GM12878 (cell line): ENCODE results near the gene TMPRSS3. TPM values are rescaled to one million over a fixed set of nuclear protein-coding genes. Genes with fewer than 3 reads are reported as not detected.

Experiments used
- ATAC-seq: fragments of 200-7000 bp; cut with Tn5 transposase; 3 replicates; pipeline ENCODE4 v1.9.1; 2020; ENCODE audit warnings: mild to moderate bottlenecking, moderate library complexity
- BruUV-seq: library from RNA; stranded (reverse); fragments of 400-500 nt; replicated peaks from 2 replicates; lab custom pipeline; 2021; lab: Mats Ljungman, UMichigan
- CTCF ChIA-PET: fragments of 300-600 bp; sonication (Branson Sonifier 250); formaldehyde crosslinking; extraction: SDS; loops from one replicate; lab custom pipeline; 2021; ENCODE audit warnings: inconsistent platforms; lab: Yijun Ruan, JAX
- POLR2A ChIA-PET: fragments of 350-600 bp; formaldehyde crosslinking; extraction: SDS; loops from one replicate; lab custom pipeline; 2021; ENCODE audit warnings: inconsistent platforms; lab: Charles Lee
- RAD21 ChIA-PET: fragments of 300-600 bp; sonication (Branson Sonifier 250); formaldehyde crosslinking; loops from one replicate; lab custom pipeline; 2023; ENCODE audit warnings: antibody characterized with exemption; ENCODE audit not compliant: unreplicated experiment; lab: Charles Lee
- SMC1A ChIA-PET: fragments of 300-600 bp; sonication (Branson Sonifier 250); formaldehyde crosslinking; loops from one replicate; lab custom pipeline; 2023; ENCODE audit not compliant: unreplicated experiment, uncharacterized antibody; lab: Charles Lee
- DNase-seq: peaks from one replicate; pipeline ENCODE4 v3.0.0-alpha.2; 2011; ENCODE audit warnings: low read depth, low spot score
- FAIRE-seq: peaks from 3 replicates; lab custom pipeline; 2011; peaks lifted over from hg19 to GRCh38; lab: Jason Lieb, UNC
- H2AFZ ChIP-seq: 2 replicates; pipeline ENCODE4 v1.6.0; 2011; ENCODE audit warnings: low read depth, low read length, control low read depth; ENCODE audit not compliant: control insufficient read depth
- H3K27ac ChIP-seq: 2 replicates; pipeline ENCODE4 v1.5.1; 2011; ENCODE audit warnings: control low read depth; ENCODE audit not compliant: control insufficient read depth, insufficient read depth
- H3K27me3 ChIP-seq, 2 experiments: replicated peaks in 1 of 2; 2 replicates each; pipeline versions ENCODE4 v1.6.0 to v1.6.1; 2011; ENCODE audit warnings: low read length in 1 of 2; ENCODE audit not compliant: control insufficient read depth in 2 of 2, insufficient read depth in 2 of 2
- H3K36me3 ChIP-seq, 2 experiments: 2 replicates each; pipeline ENCODE4 v1.5.1; 2011; ENCODE audit warnings: low read length in 1 of 2; ENCODE audit not compliant: control insufficient read depth in 2 of 2, insufficient read depth in 2 of 2
- H3K4me1 ChIP-seq: 2 replicates; pipeline ENCODE4 v1.6.1; 2011; ENCODE audit warnings: mild to moderate bottlenecking, low read length, moderate library complexity, mixed read lengths; ENCODE audit not compliant: control insufficient read depth, insufficient read depth
- H3K4me2 ChIP-seq: 2 replicates; pipeline ENCODE4 v1.6.0; 2011; ENCODE audit warnings: control low read depth; ENCODE audit not compliant: control insufficient read depth, insufficient read depth
- H3K4me3 ChIP-seq: fragments of 200-600 bp; sonication (generic); 2 replicates; pipeline ENCODE4 v1.5.1; 2016
- H3K79me2 ChIP-seq: 2 replicates; pipeline ENCODE4 v1.6.0; 2011; ENCODE audit warnings: low read length; ENCODE audit not compliant: control insufficient read depth, insufficient read depth
- H3K9ac ChIP-seq: 2 replicates; pipeline ENCODE4 v1.8.0; 2011; ENCODE audit warnings: low read length, control low read depth, mixed read lengths; ENCODE audit not compliant: control insufficient read depth, insufficient read depth
- H3K9me3 ChIP-seq: replicated peaks from 3 replicates; pipeline ENCODE4 v1.5.1; 2011; ENCODE audit warnings: mild to moderate bottlenecking, low read length; ENCODE audit not compliant: control insufficient read depth, insufficient read depth
- H4K20me1 ChIP-seq: 2 replicates; pipeline ENCODE4 v1.6.0; 2011; ENCODE audit not compliant: control insufficient read depth, insufficient read depth
- E4F1 ChIP-seq: fragments of 450-650 bp; IDR thresholded peaks from 2 replicates; pipeline ENCODE4 v1.6.1; 2018; ENCODE audit warnings: borderline replicate concordance, mild to moderate bottlenecking; ENCODE audit not compliant: partially characterized antibody
- EP300 ChIP-seq, 2 experiments: fragments of 150-350 bp in 1 of 2; IDR thresholded peaks; 2 replicates each; pipeline ENCODE4 v1.6.1; 2011 to 2012; ENCODE audit warnings: low read depth in 2 of 2, low read length in 2 of 2, borderline replicate concordance in 1 of 2, improper control_type of control experiment in 1 of 2, inconsistent platforms in 1 of 2; ENCODE audit not compliant: control insufficient read depth in 1 of 2
- FOXK2 ChIP-seq: fragments of 450-650 bp; IDR thresholded peaks from 2 replicates; pipeline ENCODE4 v1.6.1; 2017; ENCODE audit warnings: mild to moderate bottlenecking, moderate library complexity
- REST ChIP-seq: IDR thresholded peaks from 2 replicates; pipeline ENCODE4 v1.6.1; 2012; ENCODE audit warnings: mild to moderate bottlenecking, low read depth, low read length
- SMAD1 ChIP-seq: fragments of 450-650 bp; IDR thresholded peaks from 2 replicates; pipeline ENCODE4 v1.6.1; 2018; ENCODE audit warnings: mild to moderate bottlenecking, low read depth; ENCODE audit not compliant: partially characterized antibody
- USF1 ChIP-seq: IDR thresholded peaks from 2 replicates; pipeline ENCODE4 v1.6.1; 2011; ENCODE audit warnings: borderline replicate concordance, low read depth, mild to moderate bottlenecking, moderate library complexity, mixed read lengths, low read length; ENCODE audit not compliant: insufficient read depth; ENCODE audit errors: extremely low read length
- ZBTB33 ChIP-seq: fragments of 450-650 bp; IDR thresholded peaks from 2 replicates; pipeline ENCODE4 v1.6.1; 2017; ENCODE audit warnings: mild to moderate bottlenecking
- ZNF384 ChIP-seq: IDR thresholded peaks from 2 replicates; pipeline ENCODE4 v1.6.1; 2012; ENCODE audit warnings: low read depth, mild to moderate bottlenecking, low read length, improper control_type of control experiment, borderline replicate concordance
- WGBS: methylation state at CpG from one replicate; pipeline ENCODE4 v1.1.6; 2016; ENCODE audit warnings: low lambda C conversion rate; ENCODE audit not compliant: insufficient replicate concordance, insufficient coverage; ENCODE audit errors: missing lambda C conversion rate; 5-methylcytosine and 5-hydroxymethylcytosine counted together
- in situ Hi-C: fragments of 300-500 bp; cut with MboI; formaldehyde crosslinking; loops from 9 replicates; pipeline ENCODE4 v1.14.3; 2018; ENCODE audit warnings: mixed read lengths
- intact Hi-C: fragments of 100-400 bp; cut with micrococcal nuclease; formaldehyde crosslinking; loops from one replicate; pipeline ENCODE4 v1.14.2; 2022; ENCODE audit not compliant: unreplicated experiment
- polyA plus RNA-seq, 11 experiments: library from polyadenylated mRNA; depleted of rRNA in 4 of 11; unstranded in 6 of 11; stranded (reverse) in 5 of 11; fragments of >200 nt; fragmentation: Nextera tagmentation in 4 of 11; fragmentation: Illumina TruSeq in 1 of 11; extraction: Ambion mirVana in 4 of 11; extraction: Trizol in 1 of 11; gene quantifications; 1 replicate in 1 of 11; 2 replicates in 10 of 11; pipeline versions ENCODE4 v1.2.1 to v1.2.3, GENCODE V29; 2011 to 2016; ENCODE audit warnings: inconsistent platforms in 2 of 11, missing spikeins in 2 of 11, low read depth in 1 of 11
- total RNA-seq, 4 experiments: library from RNA; depleted of rRNA in 3 of 4; stranded (reverse); fragments of >200 nt in 3 of 4; fragmentation: Illumina TruSeq in 1 of 4; extraction: Trizol in 1 of 4; gene quantifications; 2 replicates each; pipeline versions ENCODE4 v1.2.1 to v1.2.3, GENCODE V29; 2013 to 2021
- TF ChIP-seq, protein P1 (sequence below): IDR thresholded peaks from 2 replicates; pipeline ENCODE4 v1.6.1; 2011; ENCODE audit warnings: borderline replicate concordance, low read depth, mild to moderate bottlenecking, moderate library complexity, low read length; ENCODE audit not compliant: insufficient read depth, poor library complexity, severe bottlenecking

TMPRSS3 gene
- total and polyA plus RNA-seq, 10 of the 15 experiments (the other 5 are each of a cell fraction or from before 2014, with no cell fraction given), result 0.51 to 1.5 (median 0.82) TPM; not detected in 1

GRCh38 chr21:42375506-42375905, 20.3 kb downstream of the TMPRSS3 start (continued):
- TF ChIP-seq REST (no peak), ZNF384 (no peak)

DNA sequence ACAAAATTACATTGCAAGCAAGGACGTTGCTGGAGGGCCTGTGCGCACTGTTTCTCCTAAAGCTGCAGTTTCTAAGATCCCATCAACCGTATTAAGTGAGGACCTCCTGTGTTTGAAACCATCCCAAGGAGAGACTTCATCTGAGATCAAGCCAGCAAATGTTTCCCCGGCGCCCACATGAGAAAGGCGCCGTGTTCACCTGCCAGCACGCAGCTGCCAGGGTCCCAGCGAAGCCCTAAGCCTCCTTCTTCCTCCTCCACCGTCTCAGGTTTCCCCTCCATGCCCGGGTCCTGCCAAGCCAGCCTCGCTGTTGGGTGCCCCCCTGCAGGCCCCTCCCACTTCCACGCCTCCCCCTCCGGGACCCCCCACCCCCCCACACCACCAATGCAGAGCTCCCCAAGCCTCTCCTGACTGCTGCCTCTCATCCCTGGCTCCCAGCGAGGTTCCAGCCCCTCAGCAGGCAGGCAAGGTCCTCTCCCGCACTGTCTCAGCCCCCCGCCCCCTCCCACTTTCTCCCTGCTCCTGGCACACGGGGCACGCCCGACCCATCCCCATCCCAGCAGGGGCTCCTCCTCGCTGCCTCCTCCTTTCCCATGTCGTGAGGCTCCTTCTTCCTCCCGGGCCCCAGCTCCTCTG, 20.9 kb downstream of the TMPRSS3 start:
- in situ Hi-C loops, result loop anchor here (5.0 kb wide), 1 partner anchor 72 kb away; no protein-coding TSS in a partner anchor
- RAD21 ChIA-PET, result interaction anchor here (1.1 to 1.5 kb wide), 3 partner anchors 18 to 69 kb away, joined by 3 read pairs; no protein-coding TSS in a partner anchor
- ATAC-seq (no peak), FAIRE-seq (no peak), DNase-seq (no peak)
- POLR2A ChIA-PET, result no interaction called here
- Histone ChIP-seq H3K79me2 (no peaks in the 10 kb centered on the region), H3K4me1 (no peaks in the 10 kb centered on the region), H3K4me2 (no peak overlapping the region), H3K4me3 (no peak overlapping the region), H4K20me1 (no peaks in the 10 kb centered on the region), H3K27me3 (no peaks in the 10 kb centered on the region), H3K9ac (no peak overlapping the region), H3K9me3 (no peaks in the 10 kb centered on the region), H3K36me3 (no peaks in the 10 kb centered on the region), H3K27ac (no peak overlapping the region), H2AFZ (no peak overlapping the region)
- SMC1A ChIA-PET, result no interaction called here
- BruUV-seq, result no TSS peak
- CTCF ChIA-PET, result no interaction called here
- intact Hi-C loops, result loop anchor here (5.0 kb wide), 1 partner anchor 67 kb away; no protein-coding TSS in a partner anchor
- 51% methylated on average over 18 of the region's 23 CpGs for WGBS
- TF ChIP-seq FOXK2 (no peak), EP300 (IDR thresholded peaks at IDR 0.05; ENCODE audit: borderline replicate concordance in 1 of 2, control insufficient read depth in 1 of 2, low read depth in 2 of 2, low read length in 2 of 2) (no peak), USF1 (no peak), ZBTB33 (no peak), SMAD1 (no peak), E4F1 (no peak)
- TF ChIP-seq, protein P1, sequence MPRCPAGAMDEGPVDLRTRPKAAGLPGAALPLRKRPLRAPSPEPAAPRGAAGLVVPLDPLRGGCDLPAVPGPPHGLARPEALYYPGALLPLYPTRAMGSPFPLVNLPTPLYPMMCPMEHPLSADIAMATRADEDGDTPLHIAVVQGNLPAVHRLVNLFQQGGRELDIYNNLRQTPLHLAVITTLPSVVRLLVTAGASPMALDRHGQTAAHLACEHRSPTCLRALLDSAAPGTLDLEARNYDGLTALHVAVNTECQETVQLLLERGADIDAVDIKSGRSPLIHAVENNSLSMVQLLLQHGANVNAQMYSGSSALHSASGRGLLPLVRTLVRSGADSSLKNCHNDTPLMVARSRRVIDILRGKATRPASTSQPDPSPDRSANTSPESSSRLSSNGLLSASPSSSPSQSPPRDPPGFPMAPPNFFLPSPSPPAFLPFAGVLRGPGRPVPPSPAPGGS, result no peak
